DOHH2 (cell line): ENCODE results near the gene SLC19A1.

ENCODE experiments used
- EZH2phosphoT487 ChIP-seq: fragments of 200-600 bp; sonication (generic); IDR thresholded peaks from 2 replicates; pipeline ENCODE4 v1.6.1; 2017; ENCODE audit warnings: borderline replicate concordance, mild to moderate bottlenecking, antibody characterized with exemption, low read length, moderate library complexity, mixed read lengths
- TF ChIP-seq, protein P1 (sequence below): fragments of 200-600 bp; sonication (generic); IDR thresholded peaks from one replicate; pipeline ENCODE4 v1.5.1; 2014; ENCODE audit warnings: antibody characterized with exemption, mild to moderate bottlenecking, low read depth, low read length; ENCODE audit not compliant: poor library complexity, severe bottlenecking

DNA sequence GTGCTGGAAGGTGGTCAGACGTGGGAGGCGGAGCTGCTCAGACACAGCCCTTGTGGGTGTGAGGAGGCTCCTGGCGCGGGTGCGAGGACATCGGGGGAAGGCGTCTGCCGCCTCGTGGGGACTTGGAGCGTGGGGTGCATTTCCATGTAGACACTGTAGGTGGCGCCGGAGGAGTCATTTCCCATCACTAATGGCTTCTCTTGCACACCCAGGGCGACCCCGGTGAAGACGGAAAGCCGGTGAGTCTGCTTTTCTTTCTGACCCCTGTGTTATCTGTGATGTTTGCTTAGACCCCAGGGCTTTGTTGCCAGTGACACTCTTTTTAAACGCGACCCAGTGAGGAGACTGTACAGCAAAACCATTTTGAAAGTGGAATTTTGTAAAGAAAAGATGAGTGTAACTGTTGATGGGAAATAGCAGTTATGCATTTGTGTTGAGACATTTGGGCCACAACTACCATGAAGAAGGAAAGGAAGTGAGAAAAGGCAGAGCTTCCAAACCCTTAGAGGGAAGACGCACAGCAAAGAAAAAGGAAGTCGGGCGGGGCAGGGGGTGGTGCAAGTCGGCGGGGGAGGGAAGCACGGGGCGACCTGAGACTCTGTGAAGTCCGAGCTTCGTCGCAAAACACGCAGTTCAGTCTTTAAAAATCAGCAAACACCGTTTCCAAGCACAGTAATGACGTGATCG lies 64.0 kb downstream of the SLC19A1 start:
- TF ChIP-seq, protein P1, sequence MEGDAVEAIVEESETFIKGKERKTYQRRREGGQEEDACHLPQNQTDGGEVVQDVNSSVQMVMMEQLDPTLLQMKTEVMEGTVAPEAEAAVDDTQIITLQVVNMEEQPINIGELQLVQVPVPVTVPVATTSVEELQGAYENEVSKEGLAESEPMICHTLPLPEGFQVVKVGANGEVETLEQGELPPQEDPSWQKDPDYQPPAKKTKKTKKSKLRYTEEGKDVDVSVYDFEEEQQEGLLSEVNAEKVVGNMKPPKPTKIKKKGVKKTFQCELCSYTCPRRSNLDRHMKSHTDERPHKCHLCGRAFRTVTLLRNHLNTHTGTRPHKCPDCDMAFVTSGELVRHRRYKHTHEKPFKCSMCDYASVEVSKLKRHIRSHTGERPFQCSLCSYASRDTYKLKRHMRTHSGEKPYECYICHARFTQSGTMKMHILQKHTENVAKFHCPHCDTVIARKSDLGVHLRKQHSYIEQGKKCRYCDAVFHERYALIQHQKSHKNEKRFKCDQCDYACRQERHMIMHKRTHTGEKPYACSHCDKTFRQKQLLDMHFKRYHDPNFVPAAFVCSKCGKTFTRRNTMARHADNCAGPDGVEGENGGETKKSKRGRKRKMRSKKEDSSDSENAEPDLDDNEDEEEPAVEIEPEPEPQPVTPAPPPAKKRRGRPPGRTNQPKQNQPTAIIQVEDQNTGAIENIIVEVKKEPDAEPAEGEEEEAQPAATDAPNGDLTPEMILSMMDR = peak; percentile 71
- TF ChIP-seq EZH2phosphoT487 = no peak
